Endodermal cell (in vitro differentiated cells): ENCODE results near the gene UBE2G2. TPM values are rescaled to one million over a fixed set of nuclear protein-coding genes. Genes with fewer than 3 reads are reported as not detected.

Experiments
- DNase-seq: peaks from one replicate; pipeline ENCODE4 v3.0.0-alpha.2; 2017
- H3K27ac ChIP-seq: 2 replicates; pipeline ENCODE4 v1.5.1; 2013; ENCODE audit warnings: mild to moderate bottlenecking, low read depth, low read length, moderate library complexity
- H3K27me3 ChIP-seq: 2 replicates; pipeline ENCODE4 v1.6.1; 2013; ENCODE audit warnings: mild to moderate bottlenecking, low read length, moderate library complexity; ENCODE audit not compliant: insufficient read depth, control insufficient read depth, poor library complexity, severe bottlenecking
- H3K36me3 ChIP-seq: 2 replicates; pipeline ENCODE4 v1.7.0; 2013; ENCODE audit warnings: mild to moderate bottlenecking, low read length, moderate library complexity; ENCODE audit not compliant: control insufficient read depth, insufficient read depth
- H3K4me1 ChIP-seq: one replicate; pipeline ENCODE4 v1.7.0; 2013; ENCODE audit warnings: low read length; ENCODE audit not compliant: control insufficient read depth, insufficient read depth
- H3K4me3 ChIP-seq: 2 replicates; pipeline ENCODE4 v1.5.1; 2013; ENCODE audit warnings: mild to moderate bottlenecking, low read length, moderate library complexity
- H3K9ac ChIP-seq: 2 replicates; pipeline ENCODE4 v1.6.1; 2013; ENCODE audit warnings: mild to moderate bottlenecking, low read length, moderate library complexity; ENCODE audit not compliant: poor library complexity, severe bottlenecking; ENCODE audit errors: extremely low read depth
- H3K9me3 ChIP-seq: 2 replicates; pipeline ENCODE4 v1.6.1; 2013; ENCODE audit warnings: mild to moderate bottlenecking, low read length, moderate library complexity; ENCODE audit not compliant: control insufficient read depth
- H3K27ac Mint-ChIP-seq: 2 replicates; pipeline ENCODE4 v1.8.0; 2020; ENCODE audit warnings: mixed read lengths
- H3K27me3 Mint-ChIP-seq: 2 replicates; pipeline ENCODE4 v1.8.0; 2021; ENCODE audit warnings: mild to moderate bottlenecking, mixed read lengths; ENCODE audit not compliant: insufficient read depth
- H3K36me3 Mint-ChIP-seq: 2 replicates; pipeline ENCODE4 v1.8.0; 2020; ENCODE audit warnings: low read depth, mixed read lengths
- H3K4me1 Mint-ChIP-seq: 2 replicates; pipeline ENCODE4 v1.8.0; 2020; ENCODE audit warnings: mixed read lengths
- H3K4me3 Mint-ChIP-seq: 2 replicates; pipeline ENCODE4 v1.8.0; 2020; ENCODE audit warnings: mild to moderate bottlenecking, moderate library complexity, mixed read lengths
- H3K9me3 Mint-ChIP-seq: 2 replicates; pipeline ENCODE4 v1.8.0; 2020; ENCODE audit warnings: mild to moderate bottlenecking, mixed read lengths
- CTCF ChIP-seq: fragments of 200-600 bp; sonication (generic); conservative IDR thresholded peaks from 2 replicates; pipeline ENCODE4 v1.5.0; 2021; ENCODE audit warnings: antibody characterized with exemption, mild to moderate bottlenecking
- WGBS, 2 experiments: methylation state at CpG; one replicate each; pipeline versions ENCODE4 v1.1.5 to v1.1.7; 2013; ENCODE audit warnings: missing lambda C conversion rate in 2 of 2, mixed read lengths in 1 of 2; ENCODE audit not compliant: insufficient coverage in 1 of 2, insufficient read length in 1 of 2; 5-methylcytosine and 5-hydroxymethylcytosine counted together
- total RNA-seq, 2 donors: library from RNA; stranded (reverse); fragmentation: NEBNext Ultra II Directional in 1 of 2; extraction: Animal tissue kit (Norgen Biotek cat#: 25700) in 1 of 2; gene quantifications; 2 replicates in 1 of 2; 3 replicates in 1 of 2; pipeline ENCODE4 v1.2.1, GENCODE V29; 2021

UBE2G2 gene
- total RNA-seq, 2 donors from 2014 or later: 84.0 to 84.8 TPM

DNA sequence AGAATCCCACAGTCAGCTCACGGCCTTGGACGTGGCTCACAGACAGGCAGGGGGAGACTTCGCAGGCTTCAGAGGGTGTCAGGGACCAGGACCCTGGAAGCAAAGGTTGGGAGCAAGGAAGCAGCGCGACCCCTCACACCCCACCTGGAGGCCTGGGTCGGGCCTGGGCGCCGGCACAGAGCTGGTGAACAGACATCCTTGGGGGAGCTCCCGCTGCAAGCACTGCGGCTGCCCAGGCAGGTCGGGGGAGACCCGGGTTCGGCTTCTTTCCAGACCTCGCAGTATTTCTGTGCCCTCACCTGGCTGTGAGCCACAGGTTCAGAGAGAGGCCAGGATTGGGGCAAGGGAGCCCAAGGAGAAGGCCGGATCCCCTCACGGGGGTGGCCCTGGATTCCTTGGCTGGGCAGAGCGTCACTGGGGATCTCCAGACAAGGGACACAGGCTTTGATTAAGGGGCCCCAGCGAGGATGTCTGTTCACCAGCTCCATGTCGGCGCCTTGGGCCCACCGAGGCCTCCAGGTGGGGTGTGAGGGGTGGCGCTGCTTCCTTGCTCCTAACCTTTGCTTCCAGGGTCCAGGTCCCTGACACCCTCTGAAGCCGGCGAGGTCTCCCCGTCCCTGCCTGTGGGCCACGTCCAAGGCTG lies 52.4 kb downstream of the UBE2G2 start:
- WGBS, 2 experiments: 74 to 89% methylated on average over 10 to 26 of the region's 26 CpGs
- H3K27ac ChIP-seq: no peak overlapping the region
- Mint-ChIP-seq H3K4me1 (peaks cover 18% of the 10 kb centered on the region), H3K4me3 (peak overlapping the region; percentile 46), H3K27ac (peak overlapping the region; percentile 65), H3K27me3 (peaks cover 29% of the 10 kb centered on the region), H3K9me3 (peaks cover 8% of the 10 kb centered on the region), H3K36me3 (no peaks in the 10 kb centered on the region)
- no peaks in the 10 kb centered on the region for H3K9me3 ChIP-seq
- H3K4me3 ChIP-seq: no peak overlapping the region
- H3K27me3 ChIP-seq: no peaks in the 10 kb centered on the region
- H3K4me1 ChIP-seq: no peaks in the 10 kb centered on the region
- H3K36me3 ChIP-seq: no peaks in the 10 kb centered on the region
- no peak overlapping the region for H3K9ac ChIP-seq
- DNase-seq: peak; percentile 74
- no peak for TF ChIP-seq CTCF

GRCh38 chr21:44748621-44749020 lies 53.0 kb downstream of the UBE2G2 start:
- no peaks in the 10 kb centered on the region for H3K36me3 ChIP-seq
- H3K27ac Mint-ChIP-seq: peak overlapping the region; percentile 65
- 30 to 38% methylated on average over 12 to 16 of the region's 16 CpGs for WGBS, 2 experiments
- H3K4me1 ChIP-seq: no peaks in the 10 kb centered on the region
- no peaks in the 10 kb centered on the region for H3K27me3 ChIP-seq
- peaks cover 18% of the 10 kb centered on the region for H3K4me1 Mint-ChIP-seq
- no peaks in the 10 kb centered on the region for H3K36me3 Mint-ChIP-seq
- H3K27me3 Mint-ChIP-seq: peaks cover 29% of the 10 kb centered on the region
- H3K9ac ChIP-seq: no peak overlapping the region
- DNase-seq: peak; percentile 93
- TF ChIP-seq CTCF: peak; percentile 6
- H3K9me3 ChIP-seq: peaks cover 4% of the 10 kb centered on the region
- no peak overlapping the region for H3K27ac ChIP-seq
- H3K9me3 Mint-ChIP-seq: peaks cover 11% of the 10 kb centered on the region
- peak overlapping the region; percentile 46 for H3K4me3 Mint-ChIP-seq
- H3K4me3 ChIP-seq: no peak overlapping the region

GRCh38 chr21:44742418-44743153 lies 59.0 kb downstream of the UBE2G2 start:
- Histone ChIP-seq H3K9me3 (peaks cover 22% of the 10 kb centered on the region), H3K9ac (no peak overlapping the region), H3K27ac (no peak overlapping the region), H3K27me3 (no peaks in the 10 kb centered on the region), H3K4me1 (no peaks in the 10 kb centered on the region), H3K36me3 (no peaks in the 10 kb centered on the region), H3K4me3 (no peak overlapping the region)
- H3K4me3 Mint-ChIP-seq: no peak overlapping the region
- TF ChIP-seq CTCF: no peak
- H3K4me1 Mint-ChIP-seq: no peaks in the 10 kb centered on the region
- peaks cover 11% of the 10 kb centered on the region for H3K27me3 Mint-ChIP-seq
- peaks cover 11% of the 10 kb centered on the region for H3K9me3 Mint-ChIP-seq
- H3K36me3 Mint-ChIP-seq: no peaks in the 10 kb centered on the region
- 88 to 100% methylated on average over 1 of the region's 1 CpG for WGBS, 2 experiments
- no peak for DNase-seq
- H3K27ac Mint-ChIP-seq: no peak overlapping the region
